Lower leg skin (tissue), 4 donors: ENCODE results near the gene TRIM44. TPM values are rescaled to one million over a fixed set of nuclear protein-coding genes. Genes with fewer than 3 reads are reported as not detected.
"Not testable (repeated sequence)": the region's sequence is repeated elsewhere in the genome, so short reads cannot be mapped to it uniquely, and the experiment has no call there.

Experiments used
- DNase-seq, 2 donors: peaks; one replicate each; pipeline ENCODE4 v3.0.0-alpha.2; 2019; ENCODE audit warnings: low spot score in 2 of 2
- H3K4me3 ChIP-seq: fragments of 200-600 bp; sonication (generic); 2 replicates; pipeline ENCODE4 v1.5.1; 2017; ENCODE audit warnings: mild to moderate bottlenecking, low read depth; ENCODE audit not compliant: poor library complexity, severe bottlenecking
- POLR2A ChIP-seq, 2 donors: fragments of 450-650 bp; IDR thresholded peaks; one replicate each; pipeline ENCODE4 v1.6.1; 2016 to 2017; ENCODE audit warnings: antibody characterized with exemption in 2 of 2, mild to moderate bottlenecking in 1 of 2, moderate library complexity in 1 of 2
- WGBS, 2 donors: methylation state at CpG; one replicate each; pipeline ENCODE4 v1.1.5; 2018; 5-methylcytosine and 5-hydroxymethylcytosine counted together
- intact Hi-C: fragments of 100-400 bp; cut with DNase I; formaldehyde crosslinking; loops from one replicate; pipeline ENCODE4 v1.15.0; 2023; ENCODE audit warnings: low total_unique reads
- total RNA-seq, 4 donors: library from RNA; depleted of rRNA; stranded (reverse); fragments of >200 nt; gene quantifications; one replicate each; pipeline ENCODE4 v1.1.0, GENCODE V29; 2016
- TF ChIP-seq, protein P1 (sequence below), 3 donors: fragments of 450-650 bp; IDR thresholded peaks; one replicate each; pipeline ENCODE4 v1.5.1; 2016; ENCODE audit warnings: antibody characterized with exemption in 3 of 3, mild to moderate bottlenecking in 3 of 3, moderate library complexity in 2 of 3

TRIM44 gene
- total RNA-seq, 4 donors from 2014 or later: 9.6 to 29.3 (median 23.8) TPM

DNA sequence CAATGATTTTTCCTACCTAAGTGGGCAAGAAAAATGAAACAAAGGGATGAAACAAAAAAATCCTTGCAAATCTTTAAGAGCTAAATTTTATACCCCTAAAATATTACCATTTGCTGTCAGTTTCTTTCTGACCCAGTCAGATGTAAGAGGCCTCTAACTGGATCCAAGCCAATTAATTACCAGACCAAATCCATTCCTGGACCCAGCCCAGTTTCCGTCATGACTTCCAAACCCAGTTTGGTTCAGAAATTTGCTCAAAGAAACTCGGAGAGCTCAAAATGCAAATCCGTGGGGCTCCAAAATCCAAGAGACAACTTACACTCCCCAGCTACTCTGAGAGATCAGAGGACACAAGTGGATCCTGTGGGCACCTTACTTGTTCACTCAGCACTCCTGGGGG, 46.8 kb downstream of the TRIM44 start:
- no peak overlapping the region for H3K4me3 ChIP-seq
- 62 to 71% methylated on average over 3 of the region's 3 CpGs for WGBS, 2 donors
- no peak for DNase-seq
- intact Hi-C loops: no loop called here
- TF ChIP-seq POLR2A (IDR thresholded peaks at IDR 0.05): no peak
- TF ChIP-seq, protein P1, sequence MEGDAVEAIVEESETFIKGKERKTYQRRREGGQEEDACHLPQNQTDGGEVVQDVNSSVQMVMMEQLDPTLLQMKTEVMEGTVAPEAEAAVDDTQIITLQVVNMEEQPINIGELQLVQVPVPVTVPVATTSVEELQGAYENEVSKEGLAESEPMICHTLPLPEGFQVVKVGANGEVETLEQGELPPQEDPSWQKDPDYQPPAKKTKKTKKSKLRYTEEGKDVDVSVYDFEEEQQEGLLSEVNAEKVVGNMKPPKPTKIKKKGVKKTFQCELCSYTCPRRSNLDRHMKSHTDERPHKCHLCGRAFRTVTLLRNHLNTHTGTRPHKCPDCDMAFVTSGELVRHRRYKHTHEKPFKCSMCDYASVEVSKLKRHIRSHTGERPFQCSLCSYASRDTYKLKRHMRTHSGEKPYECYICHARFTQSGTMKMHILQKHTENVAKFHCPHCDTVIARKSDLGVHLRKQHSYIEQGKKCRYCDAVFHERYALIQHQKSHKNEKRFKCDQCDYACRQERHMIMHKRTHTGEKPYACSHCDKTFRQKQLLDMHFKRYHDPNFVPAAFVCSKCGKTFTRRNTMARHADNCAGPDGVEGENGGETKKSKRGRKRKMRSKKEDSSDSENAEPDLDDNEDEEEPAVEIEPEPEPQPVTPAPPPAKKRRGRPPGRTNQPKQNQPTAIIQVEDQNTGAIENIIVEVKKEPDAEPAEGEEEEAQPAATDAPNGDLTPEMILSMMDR (IDR thresholded peaks at IDR 0.05): no peak

DNA sequence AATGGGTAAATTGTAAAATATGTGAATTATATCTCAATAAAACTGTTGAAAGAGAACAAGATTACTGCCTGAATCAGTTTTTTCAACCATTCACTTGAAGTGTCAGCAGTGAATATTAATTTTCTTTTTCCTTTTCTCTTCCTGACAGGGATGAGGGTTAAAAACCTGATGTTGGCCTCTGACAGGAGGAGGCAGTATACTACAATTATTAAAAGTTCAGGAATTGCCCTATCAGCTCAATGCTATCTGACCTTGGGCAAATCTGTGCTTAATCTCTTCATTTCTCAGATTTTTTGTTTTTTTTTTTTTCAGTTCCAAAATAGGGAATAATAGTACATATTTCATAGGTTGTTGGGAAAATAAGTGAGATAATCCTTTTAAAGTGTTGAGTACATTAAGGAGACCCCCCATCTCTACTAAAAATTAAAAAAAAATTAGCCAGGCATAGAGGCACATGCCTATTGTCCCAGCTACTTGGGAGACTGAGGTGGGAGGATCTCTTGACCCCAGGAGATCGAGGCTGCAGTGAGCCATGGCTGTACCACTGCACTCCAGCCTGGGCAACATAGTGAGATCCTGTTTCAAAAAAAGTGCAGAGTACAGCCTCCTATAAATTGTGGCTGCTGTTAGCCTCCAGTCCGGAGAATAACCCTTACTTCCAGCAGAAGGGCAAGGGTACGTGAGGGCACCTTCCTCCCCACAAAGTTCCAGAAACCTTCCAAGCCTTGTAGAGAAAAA, 48.8 kb downstream of the TRIM44 start:
- no peak for DNase-seq
- intact Hi-C loops: no loop called here
- TF ChIP-seq POLR2A (IDR thresholded peaks at IDR 0.05): no peak
- TF ChIP-seq, protein P1 (IDR thresholded peaks at IDR 0.05): no peak
- 86 to 93% methylated on average over 3 of the region's 3 CpGs for WGBS, 2 donors
- H3K4me3 ChIP-seq: no peak overlapping the region

DNA sequence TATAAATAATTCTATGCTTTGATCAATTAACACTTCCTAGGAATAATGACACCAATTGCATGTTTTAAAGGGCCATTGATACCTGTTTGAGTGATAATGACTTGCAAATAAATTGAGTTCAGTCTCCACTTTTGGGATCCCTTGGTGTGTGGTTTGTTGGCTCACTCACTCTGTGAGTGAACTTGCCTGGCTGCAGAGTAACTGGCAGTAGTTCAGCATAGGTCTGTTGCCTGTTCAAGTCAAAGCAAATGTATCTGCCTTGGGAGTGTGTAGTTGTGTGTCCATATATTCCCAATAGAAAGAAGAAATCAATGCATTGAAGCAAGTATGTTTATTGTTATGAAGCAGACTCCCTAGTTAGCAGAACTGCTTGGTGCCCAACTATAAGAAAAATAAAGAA, 49.3 kb downstream of the TRIM44 start:
- no peak overlapping the region for H3K4me3 ChIP-seq
- no peak for DNase-seq
- intact Hi-C loops: no loop called here
- no peak for TF ChIP-seq POLR2A (IDR thresholded peaks at IDR 0.05)
- TF ChIP-seq, protein P1 (IDR thresholded peaks at IDR 0.05): no peak

DNA sequence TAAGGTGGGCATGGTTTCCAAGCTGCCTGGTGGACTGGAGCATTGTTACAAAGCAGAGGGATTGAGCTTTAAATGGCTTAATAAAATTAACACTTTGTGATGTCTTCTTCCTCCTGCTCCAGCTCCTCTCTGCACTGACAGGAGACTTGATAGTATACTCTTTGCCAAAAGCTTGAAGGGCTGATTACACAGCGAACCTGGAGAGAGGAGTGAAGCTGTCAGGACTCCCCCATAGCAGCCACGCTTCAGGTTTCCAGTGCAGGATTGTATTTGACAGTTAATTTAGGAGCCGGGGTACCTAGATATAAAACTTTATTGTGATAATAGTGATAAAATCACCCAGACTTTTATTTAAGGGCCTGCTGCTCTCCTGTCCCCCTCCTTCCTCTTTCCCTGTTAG, 50.0 kb downstream of the TRIM44 start:
- H3K4me3 ChIP-seq: no peak overlapping the region
- intact Hi-C loops: no loop called here
- TF ChIP-seq, protein P1 (IDR thresholded peaks at IDR 0.05): no peak
- no peak for TF ChIP-seq POLR2A (IDR thresholded peaks at IDR 0.05)
- no peak for DNase-seq
- WGBS, 2 donors: 79% methylated on average over 3 of the region's 3 CpGs

DNA sequence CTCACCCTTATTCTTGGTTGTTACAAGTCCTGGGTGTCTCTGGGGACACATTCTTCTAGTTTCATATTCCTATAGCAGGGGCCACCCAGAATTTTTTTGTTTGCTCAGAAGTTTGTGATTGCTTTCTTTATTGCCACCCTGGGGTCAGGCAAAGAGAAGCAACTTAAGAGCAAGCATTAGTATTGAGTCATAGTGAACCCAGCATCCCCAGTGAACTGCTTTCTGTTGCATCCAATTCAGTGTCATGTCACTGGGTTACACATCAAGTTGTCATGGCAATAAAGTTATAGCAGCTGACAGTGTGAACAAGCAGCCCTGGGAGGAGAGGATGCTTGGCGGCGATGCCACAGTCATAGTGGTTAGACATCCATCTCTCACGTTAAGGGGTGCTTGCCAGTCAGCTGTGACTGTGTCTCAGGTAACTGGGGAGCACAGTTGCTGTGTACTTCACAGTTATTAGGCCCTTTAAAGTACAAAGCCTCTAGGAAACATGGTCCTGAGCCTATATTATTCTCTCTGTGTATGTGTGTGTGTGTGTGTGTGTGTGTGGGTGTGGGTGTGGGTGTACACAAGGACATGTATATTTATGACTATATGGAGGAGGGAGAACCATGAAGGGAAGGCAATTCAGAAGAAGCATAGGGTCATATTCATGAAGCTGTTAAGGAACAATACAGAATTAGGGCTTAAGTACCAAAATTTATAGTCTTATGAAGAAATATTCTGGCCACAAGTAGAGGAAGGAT, 52.5 kb downstream of the TRIM44 start:
- intact Hi-C loops: no loop called here
- WGBS, 2 donors: 85 to 87% methylated on average over 3 of the region's 3 CpGs
- H3K4me3 ChIP-seq: no peak overlapping the region
- no peak for DNase-seq
- TF ChIP-seq, protein P1 (IDR thresholded peaks at IDR 0.05): no peak
- no peak for TF ChIP-seq POLR2A (IDR thresholded peaks at IDR 0.05)

DNA sequence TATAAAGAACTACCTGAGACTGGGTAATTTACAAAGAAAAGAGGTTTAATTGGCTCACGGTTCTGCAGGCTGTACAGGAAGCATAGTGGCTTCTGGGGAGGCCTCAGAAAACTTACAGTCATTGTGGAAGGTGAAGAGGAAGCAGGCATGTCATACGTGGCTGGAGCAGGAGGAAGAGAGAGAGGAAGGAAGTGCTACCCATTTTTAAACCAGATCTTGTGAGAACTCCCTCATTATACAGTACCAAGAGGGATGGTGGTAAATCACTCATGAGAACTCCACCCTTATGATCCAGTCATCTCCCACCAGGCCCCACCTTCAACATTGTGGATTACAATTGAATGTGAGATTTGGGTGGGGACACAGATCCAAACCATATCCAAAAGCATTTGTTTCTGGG, 53.1 kb downstream of the TRIM44 start:
- H3K4me3 ChIP-seq, DNase-seq, intact Hi-C loops: not testable (repeated sequence)
- 61 to 66% methylated on average over 2 of the region's 2 CpGs for WGBS, 2 donors
